DOHH2 (cell line): ENCODE results near the gene ATP7B.

Source experiments
- H3F3A ChIP-seq: fragments of 200-600 bp; sonication (generic), shearing (Covaris generic); 2 replicates; pipeline ENCODE4 v1.6.0; 2016; ENCODE audit warnings: antibody characterized with exemption, mild to moderate bottlenecking; ENCODE audit not compliant: control insufficient read depth, insufficient read depth
- H3K27ac ChIP-seq: fragments of 200-600 bp; sonication (generic); 2 replicates; pipeline ENCODE4 v1.5.1; 2014; ENCODE audit warnings: low read depth, mild to moderate bottlenecking, low read length, moderate library complexity
- H3K27me3 ChIP-seq: fragments of 200-600 bp; sonication (generic); 2 replicates; pipeline ENCODE4 v1.6.1; 2014; ENCODE audit warnings: mild to moderate bottlenecking, low read length, mixed read lengths; ENCODE audit not compliant: control insufficient read depth
- H3K36me3 ChIP-seq: fragments of 200-600 bp; sonication (generic); 2 replicates; pipeline ENCODE4 v1.6.1; 2014; ENCODE audit warnings: mild to moderate bottlenecking, low read length, moderate library complexity, mixed read lengths; ENCODE audit not compliant: control insufficient read depth
- H3K4me1 ChIP-seq: fragments of 200-600 bp; sonication (generic); 2 replicates; pipeline ENCODE4 v1.6.1; 2014; ENCODE audit warnings: mild to moderate bottlenecking, low read length, mixed read lengths; ENCODE audit not compliant: control insufficient read depth
- H3K4me2 ChIP-seq: fragments of 200-600 bp; sonication (generic); 2 replicates; pipeline ENCODE4 v1.6.0; 2014; ENCODE audit warnings: mild to moderate bottlenecking, low read length, moderate library complexity
- H3K4me3 ChIP-seq: fragments of 200-600 bp; sonication (generic); 2 replicates; pipeline ENCODE4 v1.5.1; 2014; ENCODE audit warnings: mild to moderate bottlenecking, low read length, mixed read lengths
- H3K79me2 ChIP-seq: fragments of 200-600 bp; sonication (generic); 2 replicates; pipeline ENCODE4 v1.6.1; 2014; ENCODE audit warnings: mild to moderate bottlenecking, low read length, mixed read lengths; ENCODE audit not compliant: control insufficient read depth
- H3K9me2 ChIP-seq: fragments of 200-600 bp; sonication (generic); replicated peaks from 2 replicates; pipeline ENCODE4 v1.6.1; 2014; ENCODE audit warnings: mild to moderate bottlenecking, low read length, mixed read lengths; ENCODE audit not compliant: control insufficient read depth
- H3K9me3 ChIP-seq: fragments of 200-600 bp; sonication (generic); 2 replicates; pipeline ENCODE4 v1.6.1; 2014; ENCODE audit warnings: antibody characterized with exemption, low read length, mixed read lengths; ENCODE audit not compliant: control insufficient read depth, insufficient read depth
- H4K20me1 ChIP-seq: fragments of 200-600 bp; sonication (generic); 2 replicates; pipeline ENCODE4 v1.6.0; 2014; ENCODE audit warnings: low read depth, mild to moderate bottlenecking, antibody characterized with exemption, low read length, moderate library complexity; ENCODE audit not compliant: control insufficient read depth, insufficient read depth
- CTCF ChIP-seq: fragments of 200-600 bp; sonication (generic); IDR thresholded peaks from one replicate; pipeline ENCODE4 v1.5.1; 2014; ENCODE audit warnings: antibody characterized with exemption, mild to moderate bottlenecking, low read depth, low read length; ENCODE audit not compliant: poor library complexity, severe bottlenecking
- EZH2phosphoT487 ChIP-seq: fragments of 200-600 bp; sonication (generic); IDR thresholded peaks from 2 replicates; pipeline ENCODE4 v1.6.1; 2017; ENCODE audit warnings: borderline replicate concordance, mild to moderate bottlenecking, antibody characterized with exemption, low read length, moderate library complexity, mixed read lengths

Gene ATP7B

GRCh38 chr13:51926528-51926885 lies 84.7 kb downstream of the ATP7B start:
- Histone ChIP-seq H3K9me2 (no peaks in the 10 kb centered on the region), H3K4me1 (peaks cover 9% of the 10 kb centered on the region; the same call in 1 of the 2 replicates), H3K27ac (no peak overlapping the region), H3K4me2 (no peak overlapping the region), H3K4me3 (no peak overlapping the region), H3F3A (no peaks in the 10 kb centered on the region), H3K36me3 (no peaks in the 10 kb centered on the region), H3K9me3 (no peaks in the 10 kb centered on the region), H3K27me3 (peaks cover 49% of the 10 kb centered on the region), H4K20me1 (no peaks in the 10 kb centered on the region), H3K79me2 (no peaks in the 10 kb centered on the region)
- TF ChIP-seq EZH2phosphoT487 (no peak), CTCF (no peak)

DNA sequence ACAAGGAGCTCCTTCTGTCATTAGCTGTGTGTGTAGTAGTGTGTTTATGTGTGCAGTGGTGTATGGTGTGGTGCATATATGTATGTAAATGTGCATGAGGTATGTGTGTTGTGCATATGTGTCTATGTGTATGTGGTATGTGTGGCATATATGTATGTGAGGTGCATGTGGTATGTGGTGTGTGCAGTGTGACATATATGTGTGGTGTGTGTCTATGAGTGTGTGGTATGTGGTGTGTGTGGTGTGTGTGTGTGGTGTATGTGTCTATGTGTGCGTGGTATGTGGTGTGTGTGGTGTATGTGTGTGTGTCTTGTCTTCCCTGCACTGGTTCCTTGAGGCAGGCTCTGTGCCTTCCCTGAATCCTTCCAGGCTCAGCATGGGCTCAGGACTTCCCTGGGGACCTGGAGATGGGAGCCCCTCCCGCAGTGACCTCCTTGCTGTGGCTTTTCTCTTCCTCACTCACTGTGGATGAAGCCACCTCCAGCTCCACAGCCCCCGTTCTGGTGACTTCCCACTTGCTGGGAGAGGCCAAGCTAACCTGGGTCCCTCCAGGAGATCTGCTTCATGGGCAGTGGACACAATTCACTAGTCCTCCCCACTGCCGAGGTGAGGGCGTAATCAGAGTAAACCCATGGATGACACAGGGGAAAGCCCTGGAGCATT lies 85.3 kb downstream of the ATP7B start:
- H3K4me1 ChIP-seq = peaks cover 9% of the 10 kb centered on the region; the same call in 1 of the 2 replicates
- H3K9me3 ChIP-seq = no peaks in the 10 kb centered on the region
- peaks cover 49% of the 10 kb centered on the region for H3K27me3 ChIP-seq
- no peaks in the 10 kb centered on the region for H3F3A ChIP-seq
- H4K20me1 ChIP-seq = no peaks in the 10 kb centered on the region
- H3K4me2 ChIP-seq = no peak overlapping the region
- no peaks in the 10 kb centered on the region for H3K9me2 ChIP-seq
- H3K4me3 ChIP-seq = no peak overlapping the region
- no peaks in the 10 kb centered on the region for H3K36me3 ChIP-seq
- TF ChIP-seq EZH2phosphoT487 (no peak), CTCF (no peak)
- H3K27ac ChIP-seq = no peak overlapping the region
- H3K79me2 ChIP-seq = no peaks in the 10 kb centered on the region

GRCh38 chr13:51924756-51925544 lies 86.3 kb downstream of the ATP7B start:
- TF ChIP-seq CTCF (no peak), EZH2phosphoT487 (no peak)
- Histone ChIP-seq H3K4me1 (peaks cover 9% of the 10 kb centered on the region; the same call in 1 of the 2 replicates), H3K27me3 (peaks cover 45% of the 10 kb centered on the region), H3K4me3 (no peak overlapping the region), H4K20me1 (no peaks in the 10 kb centered on the region), H3F3A (no peaks in the 10 kb centered on the region), H3K9me2 (no peaks in the 10 kb centered on the region), H3K9me3 (no peaks in the 10 kb centered on the region), H3K36me3 (no peaks in the 10 kb centered on the region), H3K4me2 (no peak overlapping the region), H3K79me2 (no peaks in the 10 kb centered on the region), H3K27ac (no peak overlapping the region)
